Activated CD4-positive, alpha-beta T cell treated with anti-CD3 and anti-CD28 coated beads for 36 hours (primary cell): Measurements from ENCODE around the gene MRPL21. TPM values are rescaled to one million over a fixed set of nuclear protein-coding genes. Genes with fewer than 3 reads are reported as not detected.
A peak's percentile ranks its signal among the peaks of the same experiment; 100 is the strongest.
"Not testable (repeated sequence)": the region's sequence is repeated elsewhere in the genome, so short reads cannot be mapped to it uniquely, and the experiment has no call there.

Experiments
- ATAC-seq: fragments of 200-7000 bp; cut with Tn5 transposase; one replicate; pipeline ENCODE4 v1.10.0; 2021; ENCODE audit warnings: mild to moderate bottlenecking, moderate library complexity
- CTCF ChIA-PET: fragments of 350-600 bp; sonication (Branson Sonifier 250); formaldehyde crosslinking; loops from one replicate; lab custom pipeline; 2021; ENCODE audit warnings: antibody characterized with exemption; lab: Charles Lee
- POLR2A ChIA-PET: fragments of 350-600 bp; sonication (Branson Sonifier 250); formaldehyde crosslinking; loops from one replicate; lab custom pipeline; 2021; ENCODE audit warnings: antibody characterized with exemption, inconsistent platforms; lab: Charles Lee
- DNase-seq: peaks from one replicate; pipeline ENCODE4 v3.0.0-alpha.2; 2020
- H3K27ac Mint-ChIP-seq: one replicate; pipeline ENCODE4 v1.8.0; 2021; ENCODE audit warnings: mixed read lengths
- H3K27me3 Mint-ChIP-seq: one replicate; pipeline ENCODE4 v1.8.0; 2021; ENCODE audit warnings: mixed read lengths
- H3K36me3 Mint-ChIP-seq: one replicate; pipeline ENCODE4 v1.8.0; 2021; ENCODE audit warnings: low read depth, mixed read lengths
- H3K4me1 Mint-ChIP-seq: one replicate; pipeline ENCODE4 v1.8.0; 2021; ENCODE audit warnings: mixed read lengths
- H3K4me3 Mint-ChIP-seq: one replicate; pipeline ENCODE4 v1.8.0; 2021; ENCODE audit warnings: mild to moderate bottlenecking, moderate library complexity, mixed read lengths
- H3K9me3 Mint-ChIP-seq: one replicate; pipeline ENCODE4 v1.8.0; 2021; ENCODE audit warnings: low read depth, mixed read lengths
- intact Hi-C, 2 experiments: fragments of 100-400 bp; cut with DNase I in 1 of 2; cut with micrococcal nuclease in 1 of 2; formaldehyde crosslinking; loops; one replicate each; pipeline versions ENCODE4 v1.14.2 to v1.15.1; 2022 to 2024; cut with DNase I, micrococcal nuclease
- total RNA-seq, 2 experiments: library from RNA; stranded (reverse); gene quantifications; one replicate each; pipeline ENCODE4 v1.2.3, GENCODE V29; 2021

MRPL21 gene
- total RNA-seq, 2 experiments from 2014 or later, result 100 to 102 TPM

DNA sequence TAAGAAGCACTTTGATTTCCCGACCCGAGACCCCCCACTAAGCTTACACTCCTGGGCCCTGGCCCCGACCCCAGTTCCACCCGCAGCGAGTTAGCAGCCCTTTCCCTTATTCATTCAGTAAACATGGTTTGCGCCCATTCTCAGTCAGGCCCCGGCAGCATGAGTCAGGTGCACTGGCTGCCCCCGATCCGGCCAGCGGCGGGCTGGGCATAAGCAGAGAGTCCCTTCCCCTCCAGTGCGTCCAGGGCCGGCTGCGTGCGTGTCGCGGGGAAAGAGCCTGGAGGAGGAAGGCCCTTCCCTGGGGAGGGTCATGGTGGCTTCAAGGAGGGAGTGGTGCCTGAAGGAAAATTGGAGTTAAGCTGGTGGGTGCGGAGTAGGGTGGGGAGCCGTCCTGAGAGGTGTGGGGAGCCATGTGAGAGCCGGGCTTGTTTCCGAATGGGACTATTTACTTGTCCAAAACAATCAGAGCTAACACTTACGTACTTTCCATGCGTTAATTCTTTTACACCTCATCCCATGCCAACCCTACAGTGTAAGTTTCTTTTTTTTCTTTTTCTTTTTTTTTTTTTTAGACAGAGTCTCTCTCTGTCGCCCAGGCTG lies 716 bp upstream of the MRPL21 start:
- DNase-seq (peak; percentile 51), ATAC-seq (peak; percentile 37)
- Mint-ChIP-seq H3K27ac (peak overlapping the region; percentile 83), H3K4me3 (peak overlapping the region; percentile 93), H3K27me3 (no peaks in the 10 kb centered on the region), H3K4me1 (peaks cover 29% of the 10 kb centered on the region), H3K9me3 (no peaks in the 10 kb centered on the region), H3K36me3 (peaks cover 28% of the 10 kb centered on the region)
- ChIA-PET POLR2A (no interaction called here), CTCF (interaction anchor here (0.6 to 1.6 kb wide), 4 partner anchors 15 to 539 kb away, joined by 3 to 4 read pairs (median 3); partner anchors contain the start of gene CPT1A)
- intact Hi-C loops, result loop anchor here (5.0 to 10.0 kb wide), 4 partner anchors 180 to 1370 kb away; partner anchors contain the start of genes LTO1 (in 1 of the 2) and PPFIA1 (in 1 of the 2)

GRCh38 chr11:68900835-68901381 lies 2.7 kb downstream of the MRPL21 start:
- Mint-ChIP-seq H3K27me3 (no peaks in the 10 kb centered on the region), H3K27ac (no peak overlapping the region), H3K9me3 (no peaks in the 10 kb centered on the region), H3K36me3 (peaks cover 33% of the 10 kb centered on the region), H3K4me3 (no peak overlapping the region), H3K4me1 (peaks cover 29% of the 10 kb centered on the region)
- DNase-seq, result no peak
- intact Hi-C loops, result loop anchor here (5.0 to 10.0 kb wide), 4 partner anchors 184 to 1374 kb away; partner anchors contain the start of genes LTO1 (in 1 of the 2) and PPFIA1 (in 1 of the 2)
- no peak for ATAC-seq
- POLR2A ChIA-PET, result no interaction called here
- CTCF ChIA-PET, result interaction anchor here (0.6 kb wide), 1 partner anchor 150 kb away, joined by 3 read pairs; no protein-coding TSS in a partner anchor

DNA sequence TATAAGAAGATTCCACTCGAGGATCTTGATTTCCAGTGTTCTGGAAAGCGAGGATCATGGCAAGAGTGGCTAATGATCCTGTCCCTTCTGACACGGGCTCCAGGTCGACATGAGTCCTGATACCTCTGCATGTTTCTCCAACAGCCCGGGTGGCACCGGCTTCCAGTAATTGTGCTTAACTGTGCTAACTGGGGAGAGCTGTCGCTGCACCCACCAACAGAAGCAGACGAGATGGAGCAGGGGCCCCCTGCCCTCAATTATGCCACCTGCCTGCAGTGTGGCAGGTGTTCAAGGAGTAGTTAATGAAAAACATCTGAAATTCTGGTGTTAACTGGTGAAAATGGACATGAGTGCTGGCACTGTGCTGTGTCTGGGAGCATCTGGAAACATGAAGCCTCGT lies 6.2 kb downstream of the MRPL21 start:
- peaks cover 11% of the 10 kb centered on the region for H3K4me1 Mint-ChIP-seq
- H3K27me3 Mint-ChIP-seq, result no peaks in the 10 kb centered on the region
- ChIA-PET POLR2A (no interaction called here), CTCF (no interaction called here)
- no peak for DNase-seq
- no peak overlapping the region for H3K4me3 Mint-ChIP-seq
- ATAC-seq, result no peak
- peaks cover 38% of the 10 kb centered on the region for H3K36me3 Mint-ChIP-seq
- intact Hi-C loops, result no loop called here
- no peaks in the 10 kb centered on the region for H3K9me3 Mint-ChIP-seq
- no peak overlapping the region for H3K27ac Mint-ChIP-seq

DNA sequence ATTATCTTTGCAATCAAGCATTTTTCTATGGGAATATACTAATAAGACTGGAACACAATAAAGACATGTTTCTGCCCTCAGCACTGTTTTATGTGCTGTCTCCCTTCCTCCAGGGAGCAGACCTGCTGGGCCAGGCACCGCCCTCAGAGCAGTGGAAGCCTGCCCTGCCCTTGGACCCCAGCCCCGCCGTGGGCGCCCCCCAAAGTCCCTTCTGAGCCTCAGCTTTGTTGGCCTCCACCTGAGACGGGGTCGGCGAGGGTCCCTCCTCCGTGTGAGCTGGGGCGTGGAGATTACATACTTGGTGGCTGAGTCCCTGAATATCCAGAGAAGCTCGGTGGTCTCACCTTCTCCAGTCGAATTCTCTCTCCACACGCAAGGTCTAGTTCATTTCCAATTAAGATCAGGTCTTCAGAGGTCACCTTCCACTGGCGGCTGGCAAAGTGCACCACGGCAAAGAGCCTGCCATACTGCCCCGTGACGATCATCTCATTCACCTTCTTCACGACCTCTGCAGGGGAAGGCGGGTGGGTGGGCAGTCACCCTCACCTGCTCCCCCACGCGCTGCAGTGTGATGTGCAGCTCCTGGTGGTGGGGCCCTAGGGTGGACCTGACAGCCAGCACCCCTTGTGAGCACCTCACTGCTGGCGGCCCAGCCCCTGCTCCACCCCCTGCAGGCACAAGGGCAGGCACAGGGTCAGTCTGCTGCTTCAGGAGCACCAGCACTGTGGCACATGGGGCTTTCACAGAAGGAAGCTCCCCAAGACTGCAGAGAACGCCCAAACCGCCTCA lies 7.3 kb downstream of the MRPL21 start:
- no peak overlapping the region for H3K27ac Mint-ChIP-seq
- H3K27me3 Mint-ChIP-seq, result no peaks in the 10 kb centered on the region
- ChIA-PET POLR2A (no interaction called here), CTCF (no interaction called here)
- intact Hi-C loops, result no loop called here
- H3K4me3 Mint-ChIP-seq, result no peak overlapping the region
- ATAC-seq, result no peak
- no peak for DNase-seq
- H3K36me3 Mint-ChIP-seq, result peaks cover 41% of the 10 kb centered on the region
- peaks cover 2% of the 10 kb centered on the region for H3K4me1 Mint-ChIP-seq
- H3K9me3 Mint-ChIP-seq, result no peaks in the 10 kb centered on the region

- H3K4me3 Mint-ChIP-seq, result no peak overlapping the region
- POLR2A ChIA-PET, result no interaction called here
- H3K27ac Mint-ChIP-seq, result no peak overlapping the region
- H3K9me3 Mint-ChIP-seq, result no peaks in the 10 kb centered on the region
- CTCF ChIA-PET, result no interaction called here
- ATAC-seq (no peak), DNase-seq (no peak)
- peaks cover 39% of the 10 kb centered on the region for H3K36me3 Mint-ChIP-seq
- H3K4me1 Mint-ChIP-seq, result no peaks in the 10 kb centered on the region
- H3K27me3 Mint-ChIP-seq, result no peaks in the 10 kb centered on the region
- intact Hi-C loops, result no loop called here
Observed at GRCh38 chr11:68893282-68893681, 10.3 kb downstream of the MRPL21 start.

GRCh38 chr11:68892576-68892975 lies 11.1 kb downstream of the MRPL21 start:
- Mint-ChIP-seq H3K27ac (no peak overlapping the region), H3K9me3 (no peaks in the 10 kb centered on the region), H3K27me3 (no peaks in the 10 kb centered on the region), H3K36me3 (peaks cover 34% of the 10 kb centered on the region), H3K4me1 (no peaks in the 10 kb centered on the region), H3K4me3 (no peak overlapping the region)
- ChIA-PET CTCF (no interaction called here), POLR2A (no interaction called here)
- intact Hi-C loops, result no loop called here
- no peak for ATAC-seq
- DNase-seq, result no peak

- ChIA-PET POLR2A (interaction anchor here (0.6 kb wide), 1 partner anchor 21 kb away, joined by 3 read pairs; no protein-coding TSS in a partner anchor), CTCF (no interaction called here)
- Mint-ChIP-seq H3K36me3 (peaks cover 31% of the 10 kb centered on the region), H3K4me1 (no peaks in the 10 kb centered on the region), H3K27ac (no peak overlapping the region), H3K4me3 (no peak overlapping the region), H3K9me3 (no peaks in the 10 kb centered on the region), H3K27me3 (no peaks in the 10 kb centered on the region)
- ATAC-seq (no peak), DNase-seq (no peak)
- intact Hi-C loops, result no loop called here
Observed at GRCh38 chr11:68891351-68891948, 12.2 kb downstream of the MRPL21 start.

- ChIA-PET CTCF (interaction anchor here (0.7 kb wide), 1 partner anchor 22 kb away, joined by 3 read pairs; no protein-coding TSS in a partner anchor), POLR2A (interaction anchor here (0.6 kb wide), 1 partner anchor 22 kb away, joined by 3 read pairs; no protein-coding TSS in a partner anchor)
- no peaks in the 10 kb centered on the region for H3K4me1 Mint-ChIP-seq
- H3K9me3 Mint-ChIP-seq, result no peaks in the 10 kb centered on the region
- intact Hi-C loops, result no loop called here
- no peak overlapping the region for H3K4me3 Mint-ChIP-seq
- no peaks in the 10 kb centered on the region for H3K27me3 Mint-ChIP-seq
- H3K27ac Mint-ChIP-seq, result no peak overlapping the region
- DNase-seq, result no peak
- peaks cover 31% of the 10 kb centered on the region for H3K36me3 Mint-ChIP-seq
- no peak for ATAC-seq
Observed at GRCh38 chr11:68890490-68891231, 13.0 kb downstream of the MRPL21 start.

- no peaks in the 10 kb centered on the region for H3K4me1 Mint-ChIP-seq
- no peaks in the 10 kb centered on the region for H3K27me3 Mint-ChIP-seq
- POLR2A ChIA-PET, result no interaction called here
- H3K4me3 Mint-ChIP-seq, result no peak overlapping the region
- intact Hi-C loops, result no loop called here
- no peaks in the 10 kb centered on the region for H3K9me3 Mint-ChIP-seq
- CTCF ChIA-PET, result interaction anchor here (0.7 kb wide), 2 partner anchors 14 to 22 kb away, joined by 3 read pairs; no protein-coding TSS in a partner anchor
- peaks cover 31% of the 10 kb centered on the region for H3K36me3 Mint-ChIP-seq
- no peak overlapping the region for H3K27ac Mint-ChIP-seq
- DNase-seq (peak; percentile 20), ATAC-seq (no peak)
Observed at GRCh38 chr11:68889948-68890446, 13.6 kb downstream of the MRPL21 start.

- H3K4me3 Mint-ChIP-seq, CTCF ChIA-PET, H3K9me3 Mint-ChIP-seq, ATAC-seq, H3K4me1 Mint-ChIP-seq, intact Hi-C loops, H3K27me3 Mint-ChIP-seq, H3K27ac Mint-ChIP-seq, DNase-seq, POLR2A ChIA-PET: not testable (repeated sequence)
- H3K36me3 Mint-ChIP-seq, result peaks cover 11% of the 10 kb centered on the region
Observed at GRCh38 chr11:68884827-68885226, 18.8 kb downstream of the MRPL21 start.
